WTC11 (cell line): Measurements from ENCODE around the gene PNMA8C.
"Not testable (repeated sequence)": the region's sequence is repeated elsewhere in the genome, so short reads cannot be mapped to it uniquely, and the experiment has no call there.

ENCODE experiments used
- ATF2 ChIP-seq: sonication (generic); formaldehyde crosslinking; IDR thresholded peaks from 2 replicates; pipeline ENCODE4 v1.8.1; 2022; ENCODE audit warnings: low read depth, missing genetic modification reagents, borderline replicate concordance
- CREB1 ChIP-seq: sonication (generic); formaldehyde crosslinking; IDR thresholded peaks from 2 replicates; pipeline ENCODE4 v1.8.0; 2023; ENCODE audit warnings: mild to moderate bottlenecking, missing genetic modification reagents
- CTCF ChIP-seq: fragments of 200-600 bp; IDR thresholded peaks from 2 replicates; pipeline ENCODE4 v1.8.0; 2022; ENCODE audit warnings: antibody characterized with exemption
- ESRRA ChIP-seq: sonication (generic); formaldehyde crosslinking; IDR thresholded peaks from 2 replicates; pipeline ENCODE4 v1.8.1; 2022; ENCODE audit warnings: mild to moderate bottlenecking, missing genetic modification reagents, borderline replicate concordance
- GABPB1 ChIP-seq: sonication (generic); formaldehyde crosslinking; IDR thresholded peaks from 2 replicates; pipeline ENCODE4 v1.8.1; 2023; ENCODE audit warnings: mild to moderate bottlenecking, missing genetic modification reagents
- RELA ChIP-seq: sonication (generic); formaldehyde crosslinking; IDR thresholded peaks from 2 replicates; pipeline ENCODE4 v1.8.1; 2022; ENCODE audit warnings: missing genetic modification reagents, mild to moderate bottlenecking, borderline replicate concordance
- TCF7 ChIP-seq: sonication (generic); formaldehyde crosslinking; IDR thresholded peaks from 2 replicates; pipeline ENCODE4 v1.8.0; 2022; ENCODE audit warnings: mild to moderate bottlenecking, low read depth, missing genetic modification reagents, moderate library complexity
- TF ChIP-seq, protein P1 (sequence below): sonication (generic); formaldehyde crosslinking; IDR thresholded peaks from 2 replicates; pipeline ENCODE4 v1.8.1; 2023; ENCODE audit warnings: mild to moderate bottlenecking, missing genetic modification reagents
- TF ChIP-seq, protein P2 (sequence below): sonication (generic); formaldehyde crosslinking; IDR thresholded peaks from 2 replicates; pipeline ENCODE4 v1.8.0; 2022; ENCODE audit warnings: mild to moderate bottlenecking, missing genetic modification reagents
- TF ChIP-seq, protein P3 (sequence below): sonication (generic); formaldehyde crosslinking; IDR thresholded peaks from 2 replicates; pipeline ENCODE4 v1.8.1; 2022; ENCODE audit warnings: mild to moderate bottlenecking, missing genetic modification reagents, moderate library complexity, borderline replicate concordance

DNA sequence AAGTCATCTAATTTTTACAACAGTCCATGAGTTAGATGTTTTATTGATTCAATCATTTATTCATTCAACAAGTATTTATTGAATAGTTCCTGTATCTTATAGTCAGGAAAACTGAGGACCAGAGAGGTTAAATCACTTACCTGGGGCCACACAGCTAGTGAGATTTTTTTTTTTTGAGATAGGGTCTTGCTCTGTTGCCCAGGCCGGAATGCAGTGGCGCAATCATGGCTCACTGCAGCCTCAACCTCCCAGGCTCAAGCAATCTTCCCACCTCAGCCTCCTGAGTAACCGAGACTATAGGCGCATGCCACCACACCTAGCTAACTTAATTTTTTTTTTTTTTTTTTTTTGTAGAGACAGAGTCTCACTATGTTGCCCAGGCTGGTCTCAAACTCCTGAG is 7.0 kb upstream of the PNMA8C start:
- TF ChIP-seq CTCF; ESRRA (CRISPR knock-in tag); ATF2 (CRISPR knock-in tag); RELA (CRISPR knock-in tag); GABPB1; TCF7 (CRISPR knock-in tag); CREB1 (CRISPR knock-in tag): not testable (repeated sequence)
- TF ChIP-seq, protein P1, sequence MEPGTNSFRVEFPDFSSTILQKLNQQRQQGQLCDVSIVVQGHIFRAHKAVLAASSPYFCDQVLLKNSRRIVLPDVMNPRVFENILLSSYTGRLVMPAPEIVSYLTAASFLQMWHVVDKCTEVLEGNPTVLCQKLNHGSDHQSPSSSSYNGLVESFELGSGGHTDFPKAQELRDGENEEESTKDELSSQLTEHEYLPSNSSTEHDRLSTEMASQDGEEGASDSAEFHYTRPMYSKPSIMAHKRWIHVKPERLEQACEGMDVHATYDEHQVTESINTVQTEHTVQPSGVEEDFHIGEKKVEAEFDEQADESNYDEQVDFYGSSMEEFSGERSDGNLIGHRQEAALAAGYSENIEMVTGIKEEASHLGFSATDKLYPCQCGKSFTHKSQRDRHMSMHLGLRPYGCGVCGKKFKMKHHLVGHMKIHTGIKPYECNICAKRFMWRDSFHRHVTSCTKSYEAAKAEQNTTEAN (CRISPR knock-in tag), result not testable (repeated sequence)
- TF ChIP-seq, protein P2, sequence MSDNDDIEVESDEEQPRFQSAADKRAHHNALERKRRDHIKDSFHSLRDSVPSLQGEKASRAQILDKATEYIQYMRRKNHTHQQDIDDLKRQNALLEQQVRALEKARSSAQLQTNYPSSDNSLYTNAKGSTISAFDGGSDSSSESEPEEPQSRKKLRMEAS (CRISPR knock-in tag), result not testable (repeated sequence)
- TF ChIP-seq, protein P3, sequence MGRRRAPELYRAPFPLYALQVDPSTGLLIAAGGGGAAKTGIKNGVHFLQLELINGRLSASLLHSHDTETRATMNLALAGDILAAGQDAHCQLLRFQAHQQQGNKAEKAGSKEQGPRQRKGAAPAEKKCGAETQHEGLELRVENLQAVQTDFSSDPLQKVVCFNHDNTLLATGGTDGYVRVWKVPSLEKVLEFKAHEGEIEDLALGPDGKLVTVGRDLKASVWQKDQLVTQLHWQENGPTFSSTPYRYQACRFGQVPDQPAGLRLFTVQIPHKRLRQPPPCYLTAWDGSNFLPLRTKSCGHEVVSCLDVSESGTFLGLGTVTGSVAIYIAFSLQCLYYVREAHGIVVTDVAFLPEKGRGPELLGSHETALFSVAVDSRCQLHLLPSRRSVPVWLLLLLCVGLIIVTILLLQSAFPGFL (CRISPR knock-in tag), result not testable (repeated sequence)
